ENCODE data around the gene GRID2.

Gene GRID2

DNA sequence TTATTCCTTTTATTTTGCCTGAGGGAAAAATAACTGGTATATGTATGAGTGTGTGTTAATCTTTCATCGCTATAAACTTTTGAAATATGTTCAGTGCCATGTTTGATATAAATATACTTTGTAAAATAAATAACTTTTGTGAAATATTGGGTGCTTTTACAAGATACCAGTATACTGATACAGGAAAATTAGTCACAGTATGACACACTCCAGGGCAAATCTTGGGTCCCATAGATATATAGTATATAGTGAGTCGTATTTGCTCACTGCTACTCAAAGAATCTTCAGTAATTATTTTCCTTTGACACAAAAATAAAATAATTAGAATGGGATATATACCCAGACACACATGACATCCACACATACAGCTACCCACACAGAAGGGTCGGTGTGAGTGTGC lies 472.3 kb downstream of the GRID2 start:
- DNase-seq: no peak

DNA sequence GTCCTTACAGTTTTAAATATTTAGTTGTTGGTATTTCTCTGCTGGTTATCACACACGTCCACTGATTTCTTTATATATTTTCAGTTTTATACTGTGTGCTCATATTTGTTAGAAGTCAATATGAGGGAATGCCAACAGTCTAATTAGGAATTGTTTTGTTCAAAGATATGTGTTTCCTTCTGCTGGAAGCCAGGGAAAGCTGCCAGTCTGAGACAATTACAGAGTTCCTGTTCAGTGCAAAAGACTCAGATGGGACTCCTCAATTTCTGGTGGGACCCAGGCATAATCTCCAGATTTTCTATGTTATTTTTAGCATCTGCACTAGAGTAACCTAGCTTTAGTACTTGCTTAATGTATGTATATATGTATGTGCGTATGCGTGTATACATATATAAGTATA lies 486.0 kb downstream of the GRID2 start:
- no peak for DNase-seq

GRCh38 chr4:92791871-92792440 lies 488.2 kb downstream of the GRID2 start:
- DNase-seq: no peak

- DNase-seq: no peak
Measured at GRCh38 chr4:92809381-92809780, 505.6 kb downstream of the GRID2 start.

DNA sequence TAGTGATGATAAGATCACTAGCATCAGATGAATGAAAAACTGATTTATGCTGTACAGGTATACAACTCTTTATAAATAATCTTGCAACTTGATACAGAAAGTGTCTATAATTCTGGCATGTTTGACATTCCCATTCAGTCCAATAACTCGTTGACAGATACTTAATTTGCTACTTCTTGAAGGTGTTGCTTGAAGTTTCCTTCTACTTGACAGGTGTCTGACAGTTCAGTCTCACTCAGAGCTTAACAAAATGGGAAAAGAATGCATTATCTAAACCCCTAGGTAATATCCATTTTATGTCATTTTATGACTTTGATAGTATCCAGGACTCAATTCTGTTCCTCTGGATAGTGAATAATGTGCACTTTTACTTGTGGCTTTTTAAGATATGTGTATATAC lies 508.9 kb downstream of the GRID2 start:
- no peak for DNase-seq

GRCh38 chr4:92814677-92815076 lies 510.9 kb downstream of the GRID2 start:
- no peak for DNase-seq

DNA sequence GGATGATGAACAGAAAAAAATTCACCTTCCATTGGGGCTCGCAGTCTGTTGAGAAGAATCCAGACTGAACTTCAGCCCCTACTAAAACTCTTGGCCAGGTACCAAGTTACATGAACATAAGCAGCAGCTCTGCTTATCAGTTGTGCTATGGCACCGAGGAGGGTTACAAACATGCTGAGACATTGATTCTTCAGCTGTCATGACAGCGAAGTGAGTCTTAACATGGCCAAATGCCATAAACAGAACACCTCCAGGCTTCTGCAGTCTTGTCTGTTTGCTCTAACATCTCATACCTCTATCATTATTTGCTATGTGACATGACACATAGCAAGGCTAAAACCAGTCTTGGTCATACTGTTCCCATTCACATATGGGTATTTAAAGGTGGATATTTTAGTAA lies 521.5 kb downstream of the GRID2 start:
- no peak for DNase-seq

DNA sequence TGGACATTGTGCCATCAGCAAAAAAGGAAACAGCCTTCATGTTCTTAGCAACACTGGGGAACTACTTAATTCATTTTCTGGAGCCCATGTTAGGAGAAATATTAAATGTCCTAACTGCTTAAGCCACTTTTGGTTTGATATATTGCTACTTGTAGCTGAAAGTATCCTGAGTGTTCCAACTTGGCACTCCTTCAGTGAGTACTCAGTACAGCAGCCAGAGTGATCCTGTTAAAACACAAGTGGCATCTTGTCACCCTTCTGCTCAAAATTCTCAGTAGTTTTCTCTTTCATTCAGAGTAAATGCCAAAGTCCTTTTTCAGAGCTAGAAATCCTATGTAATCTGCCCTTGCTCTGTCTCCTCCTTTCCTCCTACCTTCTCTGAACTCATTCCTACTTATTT lies 522.0 kb downstream of the GRID2 start:
- no peak for DNase-seq

DNA sequence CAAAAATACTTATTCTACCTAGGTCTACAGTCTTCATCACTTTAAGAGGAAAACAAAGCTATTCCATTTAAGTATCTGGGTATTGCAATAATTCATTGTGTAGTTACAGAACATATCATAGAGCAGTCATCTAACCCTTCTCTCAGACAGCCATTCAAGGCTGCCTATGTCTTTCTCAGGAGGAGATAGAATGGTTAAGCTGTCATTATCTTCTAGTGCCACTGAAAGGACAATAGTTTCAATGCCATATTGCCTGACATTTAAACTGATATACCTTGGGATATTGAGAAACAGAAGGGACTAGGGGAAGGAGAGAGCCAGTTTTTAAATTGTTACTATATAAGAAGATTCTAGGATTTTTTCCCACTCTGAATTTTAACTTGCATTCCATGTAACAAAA lies 527.0 kb downstream of the GRID2 start:
- DNase-seq: no peak

GRCh38 chr4:92840880-92841279 lies 537.1 kb downstream of the GRID2 start:
- no peak for DNase-seq

- no peak for DNase-seq
Measured at GRCh38 chr4:92843784-92844183, 540.0 kb downstream of the GRID2 start.

DNA sequence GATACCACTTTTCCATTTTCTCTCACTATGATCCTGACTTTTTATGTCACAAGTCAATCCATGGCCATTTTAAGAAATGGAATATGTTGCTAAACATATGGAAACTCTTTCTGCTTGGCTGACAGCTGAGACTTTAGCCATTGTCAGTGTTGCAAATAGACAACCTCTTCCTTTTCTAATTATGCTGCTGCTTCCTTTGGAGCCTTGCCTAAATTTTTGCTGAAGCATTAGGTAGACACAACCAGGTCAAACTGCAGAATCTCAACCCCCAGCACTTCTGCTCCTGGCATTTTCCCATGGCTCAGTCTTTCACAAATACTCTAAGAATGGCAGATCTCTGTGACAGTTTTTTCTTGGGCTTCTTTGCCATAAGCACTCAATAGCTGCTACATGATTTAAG lies 543.3 kb downstream of the GRID2 start:
- no peak for DNase-seq

DNA sequence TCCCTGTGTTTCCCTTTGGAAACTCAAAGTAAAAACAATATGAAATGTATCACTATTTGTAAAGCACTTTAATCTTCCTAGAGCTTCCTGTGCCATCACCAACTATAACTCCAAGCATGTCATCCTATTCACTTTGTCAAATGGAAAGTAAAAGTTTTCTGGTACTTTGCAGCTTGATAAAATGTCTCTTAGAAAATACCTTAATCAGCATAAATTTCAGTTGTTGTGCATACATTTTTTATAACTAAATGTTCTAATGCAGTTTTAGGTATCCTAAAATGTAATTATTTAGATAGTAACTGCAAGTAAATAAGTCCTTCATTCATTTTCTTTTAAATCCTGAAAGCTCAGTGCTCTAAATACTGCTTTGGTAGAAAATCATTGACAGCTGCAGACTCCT lies 558.7 kb downstream of the GRID2 start:
- DNase-seq: no peak

DNA sequence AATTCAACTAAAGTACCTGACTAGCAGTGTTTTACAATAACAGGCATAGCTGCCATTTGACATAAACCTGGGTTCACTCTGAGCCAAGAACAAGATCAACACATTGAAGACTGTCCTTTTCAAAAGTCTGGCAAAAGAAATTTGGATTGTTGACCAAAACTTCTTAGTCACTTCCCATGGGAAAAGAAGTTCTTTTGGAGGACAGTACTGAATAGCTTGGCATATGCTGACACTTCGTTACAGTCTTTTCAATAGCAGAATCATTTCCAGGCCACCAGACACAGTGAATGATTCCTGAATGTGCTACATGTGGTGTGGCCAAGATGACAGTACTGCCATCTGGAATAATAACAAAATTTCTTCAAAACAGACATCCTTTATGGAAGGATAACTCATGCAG lies 560.3 kb downstream of the GRID2 start:
- DNase-seq: no peak

GRCh38 chr4:92872604-92873003 lies 568.8 kb downstream of the GRID2 start:
- no peak for DNase-seq

DNA sequence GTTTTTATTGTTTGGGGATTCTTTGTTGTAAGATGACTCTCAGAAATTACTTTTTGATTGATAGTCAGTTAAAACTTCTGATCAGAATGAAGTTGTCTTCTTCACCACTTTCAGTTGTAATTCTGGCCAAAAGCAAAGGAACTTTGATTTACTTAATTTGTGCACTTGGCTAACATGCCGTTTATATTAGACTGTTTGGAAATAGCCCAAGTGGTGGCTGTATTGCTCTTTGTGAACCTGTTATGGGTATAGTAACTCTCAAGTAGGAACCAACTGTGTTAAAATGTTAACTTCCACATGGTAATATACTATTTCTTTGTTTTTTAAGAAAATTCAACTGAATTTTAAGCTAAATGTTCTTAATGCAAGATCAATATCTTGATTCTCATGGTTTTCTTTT lies 581.9 kb downstream of the GRID2 start:
- no peak for DNase-seq

DNA sequence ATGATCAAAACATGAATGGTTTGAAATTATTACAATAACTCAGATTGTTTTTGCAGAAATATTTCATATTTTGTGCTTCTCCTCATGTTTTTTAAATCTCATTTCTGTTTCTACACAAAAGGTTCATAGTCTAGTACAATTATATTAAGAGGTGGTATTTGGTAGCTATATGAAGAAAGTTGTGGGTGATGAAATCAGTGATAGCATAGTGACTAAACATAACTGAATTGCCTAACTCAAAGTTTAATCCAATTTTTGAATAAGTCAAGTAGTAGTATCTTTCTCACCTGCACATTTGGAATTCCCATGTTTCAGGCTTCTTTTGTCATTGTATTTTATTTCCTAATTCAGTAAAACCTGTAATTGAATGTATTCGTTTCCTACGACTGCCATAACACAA lies 648.7 kb downstream of the GRID2 start:
- DNase-seq: no peak

GRCh38 chr4:92952897-92953296 lies 649.1 kb downstream of the GRID2 start:
- no peak for DNase-seq

GRCh38 chr4:92953462-92953861 lies 649.7 kb downstream of the GRID2 start:
- no peak for DNase-seq

- DNase-seq: no peak
Measured at GRCh38 chr4:92961881-92962280, 658.1 kb downstream of the GRID2 start.

- DNase-seq: no peak
Measured at GRCh38 chr4:92962831-92963230, 659.1 kb downstream of the GRID2 start.

DNA sequence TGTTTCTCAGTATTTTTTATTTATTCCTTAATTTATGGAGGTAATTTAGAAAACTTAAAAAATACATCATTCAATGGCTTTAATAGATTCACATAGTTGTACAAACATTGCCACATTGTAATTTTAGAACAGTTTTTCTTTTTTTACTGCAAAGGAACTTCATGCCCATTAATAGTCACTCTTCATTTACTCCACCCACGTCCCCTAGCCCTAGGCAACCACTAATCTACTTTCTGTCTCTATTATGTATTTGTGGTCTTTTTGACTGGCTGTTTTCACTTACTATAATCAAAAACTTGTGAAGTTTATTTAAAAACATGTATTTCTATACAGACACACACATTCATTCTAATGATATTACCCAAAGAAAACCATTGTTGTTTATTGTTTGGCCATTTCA lies 664.8 kb downstream of the GRID2 start:
- DNase-seq: no peak

DNA sequence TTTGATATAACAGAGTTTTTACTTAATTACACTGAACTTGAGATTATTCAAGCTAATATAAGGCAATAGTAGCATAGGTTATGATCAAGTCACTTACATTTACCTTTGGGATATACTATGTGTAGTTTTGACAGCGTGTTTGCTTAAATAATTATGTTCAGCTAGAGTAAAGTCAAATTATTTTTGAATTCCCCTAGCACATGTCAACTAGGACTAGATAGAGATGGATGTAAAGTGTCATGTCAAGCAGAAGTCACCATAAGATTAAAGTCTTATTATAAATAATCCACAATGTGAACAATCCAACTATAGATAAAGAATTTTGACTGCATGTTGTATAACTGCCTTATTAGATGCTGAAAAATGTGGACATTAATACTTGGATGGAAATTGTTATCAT lies 665.2 kb downstream of the GRID2 start:
- DNase-seq: no peak

DNA sequence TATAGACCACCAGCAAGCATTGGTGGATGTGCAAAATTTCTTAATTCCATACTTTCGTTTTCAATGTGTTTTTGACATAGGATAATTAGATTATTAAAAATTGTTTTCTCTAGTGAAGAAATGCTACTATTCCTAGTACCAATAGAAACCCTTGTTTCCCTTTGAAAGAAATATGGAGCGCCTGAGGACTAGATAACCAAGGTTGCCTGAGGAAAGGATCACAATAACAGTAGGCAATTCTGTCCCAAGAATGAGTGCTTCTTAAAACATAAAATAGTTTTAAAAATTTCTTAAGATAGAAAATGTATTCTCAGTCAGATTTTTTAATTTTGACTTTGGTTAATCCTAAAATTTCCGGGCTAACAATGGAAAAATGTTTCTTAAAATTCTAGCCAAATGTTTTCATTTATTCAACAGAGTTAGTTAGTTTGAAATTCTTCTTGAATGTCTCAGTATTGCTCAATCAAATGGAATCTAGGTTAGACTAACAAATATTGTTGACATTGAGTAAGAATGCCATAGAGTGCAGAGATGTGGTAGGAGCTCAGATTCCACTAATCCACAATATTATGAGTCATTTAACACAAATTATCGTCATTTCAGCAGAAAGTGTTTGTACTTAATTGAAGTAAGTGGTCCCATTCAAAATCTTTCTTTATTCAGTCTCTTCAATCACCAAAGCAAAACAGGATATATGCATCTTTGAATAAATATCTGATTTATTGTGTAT lies 666.0 kb downstream of the GRID2 start:
- no peak for DNase-seq

- no peak for DNase-seq
Measured at GRCh38 chr4:92970996-92971395, 667.2 kb downstream of the GRID2 start.

Measured in stimulated activated CD4-positive, alpha-beta T cell treated with anti-CD3 and anti-CD28 coated beads, Interleukin-15, amount 100 ng/mL, for 24 hours (primary cell).